ENCODE results near the gene TM2D3.

- TF ChIP-seq CTCF (IDR thresholded peaks at IDR 0.05) (no peak), POLR2AphosphoS5 (IDR thresholded peaks at IDR 0.05; ENCODE audit: insufficient read depth in 1 of 2, low read depth in 1 of 2) (no peak), POLR2A (IDR thresholded peaks at IDR 0.05) (no peak)
Observed at GRCh38 chr15:101686718-101687117, 34.5 kb upstream of the TM2D3 start.
